GM18519 (cell line): ENCODE results near the gene TSSC4.

Experiments
- ATAC-seq: cut with Tn5 transposase; IDR thresholded peaks from one replicate; pipeline ENCODE4 v1.9.1; 2021; ENCODE audit warnings: mild to moderate bottlenecking, moderate library complexity; ENCODE audit not compliant: unreplicated experiment, low FRiP score

The TSSC4 gene

GRCh38 chr11:2445746-2446551 is 45.4 kb downstream of the TSSC4 start:
- ATAC-seq: no peak

GRCh38 chr11:2446590-2447252 is 46.2 kb downstream of the TSSC4 start:
- ATAC-seq: no peak

DNA sequence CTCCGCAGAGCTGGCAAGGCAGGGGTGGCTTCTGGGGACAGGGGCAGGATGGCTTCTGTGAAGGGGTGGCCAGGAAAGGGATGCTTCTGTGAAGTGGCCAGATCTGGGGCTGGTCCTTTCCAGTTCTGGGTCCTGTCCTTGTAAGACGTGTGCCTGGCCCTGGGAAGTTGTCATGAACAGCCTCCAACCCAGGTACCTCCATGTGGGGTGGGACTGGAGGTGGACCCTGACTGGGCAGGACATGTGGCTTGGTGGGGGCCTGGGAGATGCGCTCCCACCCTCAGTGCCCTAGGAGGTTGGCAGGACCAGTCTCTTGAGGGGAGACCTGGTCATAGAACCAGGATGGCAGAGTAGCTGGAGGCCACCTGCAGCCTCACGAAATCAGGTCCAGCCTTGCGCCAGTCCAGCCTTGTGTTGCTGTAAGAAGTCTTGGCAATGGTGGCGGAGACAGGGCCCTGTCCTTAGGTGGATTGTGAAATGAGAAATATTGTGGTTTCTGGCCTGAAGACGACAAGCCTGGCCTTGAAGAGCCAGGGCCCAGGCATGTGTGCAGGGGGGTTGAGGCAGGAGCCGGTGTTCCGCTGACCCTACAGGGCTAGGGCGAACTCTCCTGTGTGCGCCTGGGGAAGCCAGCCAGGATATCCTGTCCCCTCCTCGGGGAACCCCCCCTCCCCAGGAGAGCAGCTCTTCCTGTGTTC is 46.9 kb downstream of the TSSC4 start:
- no peak for ATAC-seq

GRCh38 chr11:2447951-2448650 is 47.6 kb downstream of the TSSC4 start:
- ATAC-seq: no peak

DNA sequence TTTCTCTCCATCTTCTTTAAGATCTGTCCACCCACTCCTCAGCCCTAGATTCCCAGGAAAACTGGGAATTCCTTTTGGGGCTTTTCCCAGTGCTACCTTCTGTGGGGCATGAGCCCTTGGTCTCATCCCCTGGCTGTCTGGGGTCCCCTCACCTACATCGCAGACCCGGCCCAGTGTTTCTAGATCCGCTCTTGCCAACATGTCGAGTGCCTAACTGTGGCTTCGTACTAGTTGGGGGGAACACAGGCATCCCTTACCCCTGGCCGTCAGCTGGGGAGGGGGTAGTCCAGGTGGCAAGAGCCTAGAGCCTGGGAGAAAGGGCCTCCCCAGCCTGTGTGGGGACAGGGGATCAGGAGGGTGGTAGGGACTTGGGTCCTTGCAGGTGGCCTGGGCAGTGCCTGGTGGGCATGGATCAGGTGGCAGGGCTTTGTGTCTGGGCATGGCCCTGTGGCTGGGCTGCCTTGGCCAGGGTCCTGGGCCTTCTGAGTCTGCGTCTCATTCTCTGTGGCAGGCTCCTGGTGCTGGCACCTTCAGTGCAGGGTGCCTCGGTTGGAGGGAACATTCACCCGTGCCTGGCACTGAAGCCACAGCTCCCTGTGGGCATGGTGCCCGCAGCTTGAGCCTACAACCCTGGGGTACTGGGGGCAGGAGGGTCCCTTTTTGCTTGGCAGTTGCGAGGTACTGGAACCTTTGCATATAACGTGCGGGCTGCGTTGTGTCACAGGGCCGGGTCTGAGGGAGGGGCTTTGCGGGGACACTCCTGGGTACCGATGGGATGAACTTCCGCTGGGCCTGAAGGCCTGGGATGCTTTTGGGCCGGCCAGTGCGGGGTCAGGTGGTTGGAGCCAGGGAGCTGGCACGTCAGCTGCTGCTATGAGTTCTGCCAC is 48.4 kb downstream of the TSSC4 start:
- ATAC-seq: no peak

DNA sequence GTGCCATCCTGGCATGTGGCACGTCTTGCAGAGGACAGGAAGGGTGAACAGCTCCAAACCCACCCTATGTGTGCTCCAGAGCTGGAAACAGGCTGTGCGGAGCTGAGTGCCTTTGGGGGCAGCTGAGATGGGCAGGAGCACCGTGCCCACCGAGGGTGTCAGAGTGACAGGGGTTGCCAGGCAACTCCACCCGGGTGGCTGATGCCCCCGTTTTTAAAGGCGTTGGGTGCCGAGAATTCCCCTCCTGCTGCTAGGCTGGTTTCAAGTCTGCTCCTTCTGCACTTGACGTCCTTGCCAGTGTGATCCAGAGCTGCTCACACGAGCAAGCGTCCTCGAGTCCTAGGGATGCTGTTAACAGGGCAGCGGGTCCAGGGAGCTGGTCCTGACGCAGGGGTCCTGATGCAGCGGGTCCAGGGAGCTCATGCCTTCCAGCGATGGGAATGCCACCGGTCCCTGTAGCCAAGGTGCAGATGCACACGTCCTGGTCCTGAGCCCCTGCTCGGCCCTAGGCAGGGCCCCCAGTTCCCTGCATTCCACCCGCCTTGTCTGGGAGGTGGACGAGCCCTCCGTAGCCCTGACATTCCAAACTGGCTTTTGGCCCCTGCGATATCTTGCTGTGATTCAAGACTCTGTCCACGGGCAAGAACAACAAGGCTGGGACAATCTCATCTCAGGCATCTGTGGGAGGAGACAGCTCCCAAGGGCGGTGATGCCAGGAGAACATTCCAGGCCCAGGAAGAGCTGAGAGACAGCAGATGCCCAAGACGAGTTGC is 49.2 kb downstream of the TSSC4 start:
- no peak for ATAC-seq

DNA sequence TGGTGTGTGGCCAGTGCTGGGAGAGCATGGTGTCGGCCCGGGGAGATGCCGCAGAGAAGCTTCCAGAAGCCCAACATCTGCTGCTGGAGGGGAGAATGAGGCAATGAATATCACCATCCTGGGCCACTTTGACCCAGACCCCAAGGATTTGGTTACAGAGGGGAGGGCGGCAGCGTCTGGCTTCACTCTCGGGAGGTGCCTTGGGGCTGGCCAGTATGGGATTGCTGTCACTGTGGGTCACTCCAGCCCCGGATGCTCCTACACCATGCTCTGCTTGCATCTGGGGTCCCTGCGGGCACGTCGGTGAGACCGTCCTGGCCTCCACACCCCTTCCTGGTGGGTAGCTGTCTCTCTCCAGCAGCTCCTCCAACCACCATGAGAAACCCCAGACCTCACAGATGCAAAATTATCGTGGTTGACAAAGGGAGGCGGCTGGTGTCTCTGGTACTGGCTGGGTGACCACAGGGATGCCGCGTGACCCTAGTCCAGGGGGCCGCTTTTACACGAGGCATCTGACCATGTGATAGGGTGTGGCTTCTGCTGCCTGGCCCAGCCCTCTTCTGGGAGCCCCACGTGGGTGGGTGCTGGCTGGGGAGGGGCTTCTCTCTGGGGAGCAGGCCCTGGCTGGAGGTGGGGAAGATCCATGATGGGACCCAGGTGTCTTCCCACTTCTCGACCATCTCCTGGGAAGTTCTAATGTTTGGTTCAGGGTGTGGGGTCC is 49.9 kb downstream of the TSSC4 start:
- ATAC-seq: no peak

- no peak for ATAC-seq
These were observed 50.8 kb downstream of the TSSC4 start for GRCh38 chr11:2451336-2451735.

GRCh38 chr11:2451916-2452315 is 51.4 kb downstream of the TSSC4 start:
- ATAC-seq: no peak

- no peak for ATAC-seq
These were observed 51.9 kb downstream of the TSSC4 start for GRCh38 chr11:2452321-2453012.

GRCh38 chr11:2453436-2453835 is 52.9 kb downstream of the TSSC4 start:
- ATAC-seq: no peak
